Caco-2 (cell line): ENCODE data around the gene MPZL3. TPM values are rescaled to one million over a fixed set of nuclear protein-coding genes. Genes with fewer than 3 reads are reported as not detected.
"Not testable (repeated sequence)": the region's sequence is repeated elsewhere in the genome, so short reads cannot be mapped to it uniquely, and the experiment has no call there.

ENCODE experiments used
- BruUV-seq: library from RNA; stranded (reverse); fragments of 400-500 nt; replicated peaks from 2 replicates; lab custom pipeline; 2021; lab: Mats Ljungman, UMichigan
- CTCF ChIA-PET: fragments of 300-600 bp; sonication (Branson Sonifier 250); formaldehyde crosslinking; loops from one replicate; lab custom pipeline; 2022; ENCODE audit warnings: antibody characterized with exemption; lab: Charles Lee
- POLR2A ChIA-PET: fragments of 300-600 bp; sonication (Branson Sonifier 250); formaldehyde crosslinking; loops from one replicate; lab custom pipeline; 2022; ENCODE audit warnings: antibody characterized with exemption; lab: Charles Lee
- DNase-seq, 2 experiments: peaks; one replicate each; pipeline versions ENCODE4 v3.0.0 to v3.0.0-alpha.2; 2020 to 2022
- H3K27me3 ChIP-seq: replicated peaks from 2 replicates; pipeline ENCODE4 v1.6.0; 2011; ENCODE audit warnings: low read length; ENCODE audit not compliant: control insufficient read depth, insufficient read depth
- H3K36me3 ChIP-seq: 2 replicates; pipeline ENCODE4 v1.5.1; 2011; ENCODE audit warnings: low read length; ENCODE audit not compliant: control insufficient read depth, insufficient read depth
- H3K4me1 ChIP-seq: fragments of 250-450 bp; sonication (Bioruptor Pico); 2 replicates; pipeline ENCODE4 v1.5.1; 2020; ENCODE audit warnings: mild to moderate bottlenecking
- H3K4me3 ChIP-seq: 2 replicates; pipeline ENCODE4 v1.5.1; 2011; ENCODE audit warnings: low read depth, mild to moderate bottlenecking, control low read depth, low read length
- H3K9me3 ChIP-seq: fragments of 250-450 bp; sonication (Bioruptor Pico); 2 replicates; pipeline ENCODE4 v1.5.1; 2020; ENCODE audit warnings: mild to moderate bottlenecking, moderate library complexity
- H3K27ac Mint-ChIP-seq: one replicate; pipeline ENCODE4 v1.8.0; 2022; ENCODE audit warnings: mixed read lengths; ENCODE audit not compliant: unreplicated experiment
- H3K27me3 Mint-ChIP-seq: one replicate; pipeline ENCODE4 v1.8.0; 2022; ENCODE audit warnings: mixed read lengths; ENCODE audit not compliant: insufficient read depth, unreplicated experiment
- H3K36me3 Mint-ChIP-seq: one replicate; pipeline ENCODE4 v1.8.0; 2022; ENCODE audit warnings: mild to moderate bottlenecking, mixed read lengths; ENCODE audit not compliant: insufficient read depth, unreplicated experiment
- H3K4me1 Mint-ChIP-seq: one replicate; pipeline ENCODE4 v1.8.0; 2022; ENCODE audit warnings: low read depth, mixed read lengths; ENCODE audit not compliant: unreplicated experiment
- H3K4me3 Mint-ChIP-seq: one replicate; pipeline ENCODE4 v1.8.0; 2022; ENCODE audit warnings: mild to moderate bottlenecking, moderate library complexity, mixed read lengths; ENCODE audit not compliant: unreplicated experiment
- H3K9me3 Mint-ChIP-seq: one replicate; pipeline ENCODE4 v1.8.0; 2022; ENCODE audit warnings: mixed read lengths; ENCODE audit not compliant: unreplicated experiment
- CTCF ChIP-seq, 2 experiments: fragments of 200-600 bp in 1 of 2; IDR thresholded peaks; 1 replicate in 1 of 2; 2 replicates in 1 of 2; pipeline versions ENCODE4 v1.5.1 to v1.8.0; 2011 to 2022; ENCODE audit warnings: antibody characterized with exemption in 1 of 2, control low read depth in 1 of 2, inconsistent platforms in 1 of 2, low read depth in 1 of 2, low read length in 1 of 2, mild to moderate bottlenecking in 1 of 2, moderate library complexity in 1 of 2; ENCODE audit not compliant: insufficient read depth in 1 of 2, severe bottlenecking in 1 of 2, unreplicated experiment in 1 of 2
- intact Hi-C: fragments of 100-400 bp; cut with micrococcal nuclease; formaldehyde crosslinking; loops from one replicate; pipeline ENCODE4 v1.10.0; 2022; ENCODE audit not compliant: unreplicated experiment
- total RNA-seq: library from RNA; stranded (reverse); gene quantifications from 2 replicates; pipeline ENCODE4 v1.2.3, GENCODE V29; 2022

Gene MPZL3
- total RNA-seq, 1 experiment from 2014 or later: 31.8 TPM

- H3K27ac Mint-ChIP-seq, H3K36me3 ChIP-seq, H3K27me3 ChIP-seq, BruUV-seq, CTCF ChIA-PET, H3K9me3 ChIP-seq, DNase-seq, H3K27me3 Mint-ChIP-seq, H3K36me3 Mint-ChIP-seq, H3K4me3 ChIP-seq, POLR2A ChIA-PET, intact Hi-C loops, H3K4me3 Mint-ChIP-seq: not testable (repeated sequence)
- H3K4me1 Mint-ChIP-seq: peaks cover 20% of the 10 kb centered on the region
- peaks cover 21% of the 10 kb centered on the region for H3K4me1 ChIP-seq
- H3K9me3 Mint-ChIP-seq: peaks cover 38% of the 10 kb centered on the region
Observed at GRCh38 chr11:118190942-118191506, 61.1 kb downstream of the MPZL3 start.

DNA sequence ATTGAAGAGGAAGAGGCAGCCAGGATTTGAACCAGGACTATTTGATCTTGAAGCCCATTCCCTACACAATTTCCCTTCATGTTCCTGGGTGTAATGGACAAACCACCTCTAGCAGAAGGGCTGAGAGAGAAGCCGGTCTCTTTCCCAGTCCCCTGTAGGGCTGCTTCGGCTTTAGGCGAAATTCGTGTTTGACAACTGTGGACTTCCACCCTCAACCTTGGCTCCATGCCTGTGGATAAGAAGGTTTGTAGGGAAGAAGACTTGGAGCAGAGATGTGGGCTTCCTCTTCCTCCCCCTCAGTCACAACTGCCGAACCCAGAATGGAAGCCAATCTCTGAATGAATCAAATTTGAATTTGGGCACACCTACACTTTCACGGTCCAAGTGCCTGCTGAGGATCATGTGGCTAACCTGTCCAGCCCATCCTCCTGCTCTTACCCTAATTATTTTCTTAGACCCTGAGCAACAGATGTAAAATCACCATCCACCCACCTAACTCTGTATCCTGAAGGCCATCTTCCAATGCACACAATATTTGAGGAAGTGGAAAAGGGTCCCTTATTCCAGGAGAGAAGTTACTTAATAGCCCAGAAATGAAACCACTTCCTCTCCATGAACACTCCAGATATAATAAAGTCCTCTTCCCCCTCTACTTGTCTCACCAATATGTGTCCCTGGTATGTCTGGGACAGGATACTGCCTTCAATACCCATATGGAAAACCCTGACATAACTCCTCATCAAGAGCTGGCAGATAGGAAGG lies 65.6 kb downstream of the MPZL3 start:
- no peak for TF ChIP-seq CTCF (IDR thresholded peaks at IDR 0.05; ENCODE audit: insufficient read depth in 1 of 2, low read depth in 1 of 2, low read length in 1 of 2, severe bottlenecking in 1 of 2, unreplicated experiment in 1 of 2)
- no TSS peak for BruUV-seq
- H3K9me3 Mint-ChIP-seq: peaks cover 21% of the 10 kb centered on the region
- Histone ChIP-seq H3K27me3 (no peaks in the 10 kb centered on the region), H3K9me3 (0 out of 2 replicates have a peak, but pooled peaks cover 3% of the 10 kb centered on the region), H3K4me3 (no peak overlapping the region), H3K36me3 (no peaks in the 10 kb centered on the region), H3K4me1 (no peaks in the 10 kb centered on the region)
- no peaks in the 10 kb centered on the region for H3K36me3 Mint-ChIP-seq
- no peaks in the 10 kb centered on the region for H3K4me1 Mint-ChIP-seq
- ChIA-PET POLR2A (no interaction called here), CTCF (no interaction called here)
- intact Hi-C loops: no loop called here
- H3K4me3 Mint-ChIP-seq: no peak overlapping the region
- H3K27ac Mint-ChIP-seq: no peak overlapping the region
- peaks cover 4% of the 10 kb centered on the region for H3K27me3 Mint-ChIP-seq
- no peak for DNase-seq

DNA sequence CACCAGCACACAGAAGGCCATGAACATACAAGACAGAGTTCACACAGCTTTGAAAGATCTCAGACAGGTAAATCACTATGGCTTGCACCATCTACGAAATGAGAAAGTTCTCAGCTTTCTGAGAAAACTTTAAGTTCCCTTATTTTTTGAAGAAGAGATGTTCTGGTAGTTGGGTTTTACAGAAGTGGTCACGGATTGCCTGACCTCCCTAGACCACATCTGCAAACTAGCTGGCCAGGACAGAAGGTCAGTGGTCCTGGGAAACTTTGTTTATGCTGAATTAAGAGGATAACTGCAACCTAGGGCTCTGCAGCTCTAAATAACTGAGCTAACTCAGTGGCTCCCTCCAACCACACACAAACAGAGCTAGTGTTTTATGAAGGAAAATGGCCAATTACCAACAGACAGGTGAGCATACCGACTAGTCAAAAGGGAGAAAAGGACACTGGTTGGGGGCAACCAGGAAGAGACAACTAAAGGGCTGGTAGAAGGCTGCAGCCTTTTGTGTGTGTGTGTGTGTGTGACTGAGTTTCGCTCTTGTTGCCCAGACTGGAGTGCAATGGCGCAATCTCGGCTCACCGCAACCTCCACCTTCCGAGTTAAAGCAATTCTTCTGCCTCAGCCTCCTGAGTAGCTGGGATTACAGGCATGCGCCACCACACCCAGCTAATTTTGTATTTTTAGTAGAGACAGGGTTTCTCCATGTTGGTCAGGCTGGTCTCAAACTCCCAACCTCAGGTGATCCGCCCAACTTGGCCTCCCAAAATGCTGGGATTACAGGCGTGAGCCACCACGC lies 67.2 kb downstream of the MPZL3 start:
- BruUV-seq: no TSS peak
- DNase-seq: no peak
- Histone ChIP-seq H3K4me1 (0 out of 2 replicates have a peak, but pooled peaks cover 4% of the 10 kb centered on the region), H3K36me3 (no peaks in the 10 kb centered on the region), H3K4me3 (no peak overlapping the region), H3K9me3 (no peaks in the 10 kb centered on the region), H3K27me3 (no peaks in the 10 kb centered on the region)
- H3K4me1 Mint-ChIP-seq: no peaks in the 10 kb centered on the region
- peaks cover 9% of the 10 kb centered on the region for H3K9me3 Mint-ChIP-seq
- peaks cover 4% of the 10 kb centered on the region for H3K27me3 Mint-ChIP-seq
- TF ChIP-seq CTCF (IDR thresholded peaks at IDR 0.05; ENCODE audit: insufficient read depth in 1 of 2, low read depth in 1 of 2, low read length in 1 of 2, severe bottlenecking in 1 of 2, unreplicated experiment in 1 of 2): no peak
- ChIA-PET CTCF (interaction anchor here (0.5 to 1.3 kb wide), 4 partner anchors 13 to 111 kb away, joined by 3 to 6 read pairs (median 4); no protein-coding TSS in a partner anchor), POLR2A (no interaction called here)
- intact Hi-C loops: no loop called here
- H3K4me3 Mint-ChIP-seq: no peak overlapping the region
- H3K27ac Mint-ChIP-seq: no peak overlapping the region
- no peaks in the 10 kb centered on the region for H3K36me3 Mint-ChIP-seq

DNA sequence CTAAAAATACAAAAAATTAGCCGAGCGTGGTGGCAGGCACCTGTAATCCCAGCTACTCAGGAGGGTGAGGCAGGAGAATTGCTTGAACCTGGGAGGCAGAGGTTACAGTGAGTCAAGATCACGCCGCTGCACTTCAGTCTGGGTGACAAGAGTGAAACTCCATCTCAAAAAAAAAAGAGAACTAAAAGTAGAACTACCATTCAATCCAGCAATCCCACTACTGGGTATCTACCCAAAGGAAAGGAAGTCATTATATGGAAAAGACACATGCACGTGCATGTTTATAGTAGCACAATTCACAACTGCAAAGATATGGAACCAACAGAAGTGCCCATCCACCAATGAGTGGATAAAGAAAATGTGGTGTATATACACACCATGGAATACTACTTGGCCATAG lies 68.5 kb downstream of the MPZL3 start:
- H3K4me1 Mint-ChIP-seq, H3K4me1 ChIP-seq, intact Hi-C loops, H3K4me3 Mint-ChIP-seq, H3K4me3 ChIP-seq, H3K27me3 Mint-ChIP-seq, H3K27ac Mint-ChIP-seq, DNase-seq, H3K9me3 Mint-ChIP-seq, H3K27me3 ChIP-seq, BruUV-seq, H3K36me3 ChIP-seq, POLR2A ChIA-PET, H3K36me3 Mint-ChIP-seq, H3K9me3 ChIP-seq: not testable (repeated sequence)
- CTCF ChIA-PET: interaction anchor here (0.9 kb wide), 1 partner anchor 12 kb away, joined by 4 read pairs; no protein-coding TSS in a partner anchor
